GM12892 (cell line): Measurements from ENCODE around the gene SLC22A12.

Experiments used
- POLR2A ChIP-seq: IDR thresholded peaks from 2 replicates; pipeline ENCODE4 v1.6.1; 2011; ENCODE audit warnings: low read depth, low read length, control low read depth
- TAF1 ChIP-seq: IDR thresholded peaks from 2 replicates; pipeline ENCODE4 v1.6.1; 2011; ENCODE audit warnings: low read depth, mild to moderate bottlenecking, control low read depth, low read length, borderline replicate concordance

DNA sequence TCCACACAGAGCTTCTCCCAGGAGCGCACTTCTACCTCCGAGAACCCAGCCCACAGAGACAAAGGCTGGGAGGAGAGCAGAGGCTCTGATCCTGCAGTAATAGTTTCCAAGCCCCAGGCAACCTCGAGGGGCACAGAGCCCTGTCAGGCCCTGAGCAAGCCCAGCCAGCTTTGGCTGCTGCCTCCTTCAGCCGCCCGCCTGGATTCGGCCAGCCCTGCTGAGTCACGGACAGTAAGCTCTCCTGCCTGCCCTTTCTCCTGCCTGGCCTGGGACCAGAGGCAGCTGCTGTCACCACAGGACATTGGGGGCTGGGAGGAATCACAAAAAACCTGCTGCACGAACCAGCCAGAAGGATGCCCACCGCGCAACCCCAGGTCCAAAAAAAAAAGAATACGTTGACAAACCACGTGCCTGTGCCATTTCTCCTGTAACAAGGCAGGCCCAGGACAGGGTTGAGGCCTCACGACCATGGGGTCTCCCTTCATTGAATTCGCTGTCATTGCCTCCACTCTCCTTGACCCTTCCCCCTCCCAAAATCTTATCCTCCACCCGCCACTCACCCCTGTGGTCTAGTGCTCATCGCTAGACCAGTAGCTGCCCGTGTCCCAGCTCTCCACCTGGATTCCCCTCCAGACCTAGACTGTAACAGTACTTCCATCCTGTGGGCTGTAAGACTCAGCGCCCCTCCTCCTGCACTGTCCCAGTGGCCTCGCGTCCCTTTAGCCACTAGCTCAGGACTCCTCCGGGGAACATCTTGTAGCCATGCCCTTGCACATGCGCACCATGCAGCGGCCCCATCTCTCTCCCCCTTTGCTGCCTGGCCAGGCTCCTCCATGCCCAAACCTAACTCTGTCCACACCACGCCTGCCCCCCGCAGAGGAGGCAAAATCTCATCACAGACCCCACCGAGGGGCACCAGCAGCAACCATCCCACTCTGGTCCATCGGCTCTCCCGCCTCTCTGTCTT, 7.4 kb upstream of the SLC22A12 start:
- TF ChIP-seq POLR2A, result no peak
- no peak for TF ChIP-seq TAF1
